Measurements from ENCODE around the gene KDM7A. TPM values are rescaled to one million over a fixed set of nuclear protein-coding genes. Genes with fewer than 3 reads are reported as not detected.
"Not testable (repeated sequence)": the region's sequence is repeated elsewhere in the genome, so short reads cannot be mapped to it uniquely, and the experiment has no call there.

KDM7A gene
- total and polyA plus RNA-seq, 10 donors = 2.5 to 41.5 (median 22.1) TPM

- H3K36me3 ChIP-seq = peaks cover 0 to 97% (median 36%) of the 10 kb centered on the region in 6 donors
- 94 to 99% (median 95%) methylated on average over 3 of the region's 3 CpGs for WGBS, 5 donors
Observed at GRCh38 chr7:140122965-140123364, 53.8 kb downstream of the KDM7A start.

GRCh38 chr7:140121326-140121725 lies 55.5 kb downstream of the KDM7A start:
- H3K4me1 ChIP-seq = peaks cover 0 to 23% (median 4%) of the 10 kb centered on the region in 6 donors
- TF ChIP-seq POLR2AphosphoS5 (IDR thresholded peaks at IDR 0.05) (no peak), POLR2A (IDR thresholded peaks at IDR 0.05) (no peak), CTCF (IDR thresholded peaks at IDR 0.05 in 8 of 11, conservative IDR thresholded peaks at IDR 0.05 in 3 of 11) (no peak)

More at GRCh38 chr7:140122965-140123364, 53.8 kb downstream of the KDM7A start:
- intact Hi-C loops (cut with DNase I; ENCODE audit: low total_unique reads) = no loop called here
- H3K27ac ChIP-seq = no peak overlapping the region
- H3K4me3 ChIP-seq = no peak overlapping the region
- H3K27me3 ChIP-seq (replicated peaks in 1 of 7) = no peaks in the 10 kb centered on the region
- no peaks in the 10 kb centered on the region for H3K9me3 ChIP-seq
- DNase-seq = no peak
- peaks cover 0 to 26% (median 4%) of the 10 kb centered on the region in 6 donors for H3K4me1 ChIP-seq
- no peak for TF ChIP-seq POLR2A (IDR thresholded peaks at IDR 0.05)
- TF ChIP-seq POLR2AphosphoS5 (IDR thresholded peaks at IDR 0.05) = no peak
- TF ChIP-seq CTCF (IDR thresholded peaks at IDR 0.05 in 8 of 11, conservative IDR thresholded peaks at IDR 0.05 in 3 of 11) = no peak

GRCh38 chr7:140114817-140115216 lies 62.0 kb downstream of the KDM7A start:
- H3K4me1 ChIP-seq; H3K4me3 ChIP-seq; intact Hi-C loops (cut with DNase I; ENCODE audit: low total_unique reads); H3K27ac ChIP-seq; H3K27me3 ChIP-seq (replicated peaks in 1 of 7); DNase-seq; H3K9me3 ChIP-seq: not testable (repeated sequence)
- 95 to 99% (median 98%) methylated on average over 8 to 31 of the region's 31 CpGs for WGBS, 5 donors
- H3K36me3 ChIP-seq = peaks cover 0 to 96% (median 57%) of the 10 kb centered on the region in 6 donors

More at GRCh38 chr7:140121326-140121725, 55.5 kb downstream of the KDM7A start:
- Histone ChIP-seq H3K36me3 (peaks cover 0 to 97% (median 38%) of the 10 kb centered on the region in 6 donors), H3K27ac (peak overlapping the region in 1 of 8 donors; percentile 22), H3K9me3 (no peaks in the 10 kb centered on the region), H3K27me3 (replicated peaks in 1 of 7) (no peaks in the 10 kb centered on the region), H3K4me3 (no peak overlapping the region)
- DNase-seq = no peak
- WGBS, 5 donors = 40 to 62% (median 55%) methylated on average over 4 of the region's 4 CpGs
- intact Hi-C loops (cut with DNase I; ENCODE audit: low total_unique reads) = no loop called here

GRCh38 chr7:140108777-140109176 lies 68.0 kb downstream of the KDM7A start:
- intact Hi-C loops (cut with DNase I; ENCODE audit: low total_unique reads) = not testable (repeated sequence)
- WGBS, 5 donors = 81 to 97% (median 92%) methylated on average over 7 to 8 of the region's 8 CpGs

GRCh38 chr7:140096459-140096858 lies 80.3 kb downstream of the KDM7A start:
- H3K36me3 ChIP-seq = peaks cover 13 to 100% (median 91%) of the 10 kb centered on the region in 6 donors

More at GRCh38 chr7:140108777-140109176, 68.0 kb downstream of the KDM7A start:
- peaks cover 3 to 62% (median 37%) of the 10 kb centered on the region in 6 donors for H3K36me3 ChIP-seq
- H3K4me1 ChIP-seq; H3K9me3 ChIP-seq; H3K27ac ChIP-seq; H3K4me3 ChIP-seq; DNase-seq; H3K27me3 ChIP-seq (replicated peaks in 1 of 7): not testable (repeated sequence)

More at GRCh38 chr7:140096459-140096858, 80.3 kb downstream of the KDM7A start:
- Histone ChIP-seq H3K9me3 (no peaks in the 10 kb centered on the region), H3K27ac (no peak overlapping the region), H3K4me1 (no peaks in the 10 kb centered on the region), H3K4me3 (no peak overlapping the region), H3K27me3 (replicated peaks in 1 of 7) (no peaks in the 10 kb centered on the region)
- intact Hi-C loops (cut with DNase I; ENCODE audit: low total_unique reads) = no loop called here
- no peak for DNase-seq
- WGBS, 5 donors = 84 to 96% (median 94%) methylated on average over 4 of the region's 4 CpGs
- TF ChIP-seq POLR2AphosphoS5 (IDR thresholded peaks at IDR 0.05) = no peak
- no peak for TF ChIP-seq POLR2A (IDR thresholded peaks at IDR 0.05)
- no peak for TF ChIP-seq CTCF (IDR thresholded peaks at IDR 0.05 in 8 of 11, conservative IDR thresholded peaks at IDR 0.05 in 3 of 11)

All from spleen (tissue), 11 donors.